HG02885 (cell line): ENCODE results near the gene FAIM2.

Source experiments
- ATAC-seq: cut with Tn5 transposase; IDR thresholded peaks from one replicate; pipeline ENCODE4 v1.9.1; 2021; ENCODE audit warnings: mild to moderate bottlenecking; ENCODE audit not compliant: unreplicated experiment, poor library complexity

Gene FAIM2

GRCh38 chr12:49941556-49942511, 38.1 kb upstream of the FAIM2 start:
- ATAC-seq, result no peak

- ATAC-seq, result no peak
Measured at GRCh38 chr12:49939707-49940106, 36.0 kb upstream of the FAIM2 start.

DNA sequence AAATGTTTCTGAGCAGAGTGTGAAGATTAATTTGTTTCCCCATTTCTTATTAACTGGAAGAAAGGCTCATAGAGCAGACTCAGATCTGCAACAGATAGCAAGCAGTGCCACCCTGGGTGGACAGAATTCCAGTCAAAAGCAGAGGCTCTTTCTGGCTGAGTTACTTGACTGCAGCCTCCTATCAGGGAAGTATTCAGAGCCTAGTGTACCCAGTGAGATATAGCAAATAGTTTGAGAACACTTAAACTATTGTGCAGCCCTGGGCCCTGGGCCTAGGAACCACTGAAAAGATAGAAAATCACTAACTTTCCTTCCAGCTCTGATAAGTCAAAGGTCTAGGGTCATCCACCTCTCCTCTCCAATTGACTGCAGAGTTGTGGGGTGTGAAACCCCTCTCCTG, 35.6 kb upstream of the FAIM2 start:
- no peak for ATAC-seq

DNA sequence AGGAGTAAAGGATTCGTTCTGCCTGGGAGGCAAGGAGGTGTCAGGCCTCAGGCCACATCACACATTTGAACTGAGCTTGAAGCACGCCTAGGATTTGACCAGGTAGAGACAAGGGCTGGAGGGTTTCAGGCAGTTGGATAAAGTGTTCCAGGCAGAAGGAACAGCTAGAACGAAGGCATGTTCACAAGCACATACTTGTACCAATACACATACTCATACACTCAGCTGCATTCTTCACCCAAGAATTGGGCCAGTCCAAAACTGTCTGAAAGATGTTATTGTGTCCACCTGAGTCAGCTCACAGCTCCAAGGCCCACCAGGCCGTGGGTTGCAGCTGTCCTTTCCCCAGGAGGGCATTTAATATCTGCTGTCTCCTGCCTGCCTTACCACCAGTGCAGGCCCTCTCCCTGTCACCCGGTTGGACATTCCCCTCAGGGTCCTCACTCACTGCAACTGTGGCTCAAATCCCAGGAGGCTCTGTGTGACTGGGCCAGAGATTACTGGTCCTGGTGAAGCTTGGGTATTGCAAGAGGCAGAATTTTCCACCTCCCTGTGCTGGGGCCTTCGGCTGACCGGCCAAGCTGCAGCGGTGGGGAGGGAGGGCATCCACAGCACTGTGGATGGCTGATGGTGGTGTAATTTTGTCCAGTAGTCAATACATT, 34.1 kb upstream of the FAIM2 start:
- ATAC-seq, result no peak

DNA sequence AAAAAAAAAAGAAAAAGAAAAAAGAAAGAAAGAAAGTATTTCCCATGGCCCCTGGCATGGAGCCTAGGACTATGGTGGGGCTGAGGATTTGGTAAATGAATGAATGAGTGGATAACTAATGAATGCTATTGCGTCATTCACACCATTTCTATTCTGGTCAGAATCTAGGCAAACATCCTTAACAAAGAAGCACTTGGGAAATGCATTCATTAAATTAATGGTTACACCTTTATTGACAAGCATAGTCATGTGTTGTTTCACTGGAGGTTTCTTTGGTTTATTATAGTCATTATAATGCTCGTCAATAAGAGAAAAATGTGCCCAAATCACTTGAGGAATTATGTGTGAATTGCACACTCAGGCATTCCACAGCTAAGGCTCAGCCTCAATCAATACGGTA, 33.2 kb upstream of the FAIM2 start:
- ATAC-seq, result no peak

DNA sequence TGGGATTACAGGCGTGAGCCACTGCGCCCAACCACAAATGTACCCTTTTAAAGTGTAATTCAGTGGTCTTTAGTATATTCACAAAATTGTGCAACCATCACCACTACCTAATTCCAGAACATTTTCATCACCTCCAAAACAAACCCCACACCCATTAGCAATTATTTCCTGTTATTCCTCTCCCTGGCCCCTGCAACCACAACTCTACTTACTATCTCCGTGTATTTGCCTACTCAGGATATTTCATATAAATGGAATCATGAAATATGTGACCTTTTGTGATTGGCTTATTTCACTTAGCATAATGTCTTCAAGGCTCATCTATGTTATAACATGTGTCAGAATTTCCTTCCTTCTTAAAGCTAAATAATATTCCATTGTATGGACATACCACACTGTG, 30.8 kb upstream of the FAIM2 start:
- no peak for ATAC-seq

- no peak for ATAC-seq
Measured at GRCh38 chr12:49933796-49934195, 30.1 kb upstream of the FAIM2 start.

DNA sequence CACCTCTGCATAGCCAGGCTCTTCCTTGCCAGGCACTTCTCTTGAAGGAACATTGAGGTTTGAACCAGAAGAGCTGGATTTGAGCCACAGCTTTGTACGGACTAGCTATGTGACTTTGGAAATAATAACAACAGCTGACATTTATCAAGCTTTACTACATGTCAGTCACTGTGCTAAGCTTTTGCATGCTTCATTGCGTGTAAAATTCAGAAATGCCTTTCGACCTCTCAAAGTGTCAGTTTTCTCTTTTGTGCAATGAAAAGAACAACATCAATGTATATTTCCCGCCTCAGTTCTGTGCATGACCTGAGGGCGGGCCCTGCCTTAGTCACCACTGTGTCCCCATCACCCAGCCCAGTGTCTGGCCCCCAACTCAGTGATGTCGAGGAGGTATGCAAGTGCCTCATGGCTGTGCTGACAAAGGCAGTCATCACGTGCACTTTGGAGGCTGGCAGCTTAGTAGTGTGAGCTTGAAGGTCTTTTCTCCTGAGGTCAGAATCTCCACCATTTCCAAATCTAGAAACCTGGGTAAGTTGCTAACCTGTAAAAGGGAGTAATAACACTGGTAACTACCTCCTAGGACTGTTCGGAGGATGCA, 28.9 kb upstream of the FAIM2 start:
- no peak for ATAC-seq

DNA sequence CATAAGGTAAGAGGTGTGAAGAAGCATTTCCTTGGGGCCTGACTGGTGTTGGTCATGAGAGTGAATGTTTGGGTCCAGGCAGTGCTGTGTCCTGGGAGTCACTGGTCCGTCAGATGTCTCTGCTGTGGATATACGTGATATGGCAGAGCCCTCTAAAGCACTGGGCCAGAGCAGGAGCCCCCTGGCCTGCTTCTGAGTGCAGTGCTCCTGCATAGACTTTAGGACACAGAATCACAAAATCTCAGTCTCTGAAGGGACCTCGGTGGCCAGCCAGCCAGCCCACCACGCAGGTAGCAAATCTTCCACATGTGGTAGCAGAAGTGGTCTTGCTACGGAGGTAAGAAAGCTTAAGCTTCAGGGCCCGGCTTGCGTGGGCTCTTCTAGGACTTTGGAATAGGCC, 28.3 kb upstream of the FAIM2 start:
- no peak for ATAC-seq

- ATAC-seq, result no peak
Measured at GRCh38 chr12:49930515-49931288, 27.0 kb upstream of the FAIM2 start.

DNA sequence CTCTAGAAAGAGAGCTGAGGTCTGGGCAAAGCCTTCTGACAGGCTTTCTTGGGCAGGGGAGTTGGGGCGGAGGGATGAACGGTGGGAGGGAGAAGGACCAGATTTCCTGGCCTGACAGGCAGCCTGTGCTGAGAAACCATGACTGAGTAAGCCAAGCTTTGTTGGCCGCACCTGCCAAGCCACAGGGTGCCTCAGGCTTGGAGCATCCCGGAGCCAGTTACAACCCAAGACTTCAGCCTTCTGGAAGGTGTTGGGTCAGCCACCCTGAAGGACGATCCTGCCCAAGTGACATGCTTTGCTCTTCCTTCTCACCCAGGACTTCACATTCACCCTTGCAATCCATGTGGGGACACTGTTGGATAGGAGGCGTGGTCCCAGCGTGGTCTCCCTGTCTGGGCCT, 25.9 kb upstream of the FAIM2 start:
- no peak for ATAC-seq

DNA sequence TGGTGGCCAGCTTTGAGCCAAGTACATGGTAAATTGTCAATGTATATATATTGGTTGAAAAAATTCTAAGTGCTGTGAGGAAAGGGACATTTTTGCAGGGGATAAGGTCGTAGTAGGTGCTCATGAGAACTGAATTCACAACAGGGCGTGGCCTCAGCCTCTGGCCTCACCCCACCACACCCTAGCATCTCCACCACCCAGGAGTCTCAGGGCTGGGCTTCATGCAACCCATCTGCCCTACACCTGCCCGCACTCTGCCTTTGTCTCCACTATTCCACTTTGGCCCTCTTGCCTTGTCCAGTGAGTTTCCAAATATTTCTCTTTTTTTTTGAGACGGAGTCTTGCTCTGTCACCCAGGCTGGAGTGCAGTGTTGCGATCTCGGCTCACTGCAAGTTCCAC, 24.8 kb upstream of the FAIM2 start:
- no peak for ATAC-seq

DNA sequence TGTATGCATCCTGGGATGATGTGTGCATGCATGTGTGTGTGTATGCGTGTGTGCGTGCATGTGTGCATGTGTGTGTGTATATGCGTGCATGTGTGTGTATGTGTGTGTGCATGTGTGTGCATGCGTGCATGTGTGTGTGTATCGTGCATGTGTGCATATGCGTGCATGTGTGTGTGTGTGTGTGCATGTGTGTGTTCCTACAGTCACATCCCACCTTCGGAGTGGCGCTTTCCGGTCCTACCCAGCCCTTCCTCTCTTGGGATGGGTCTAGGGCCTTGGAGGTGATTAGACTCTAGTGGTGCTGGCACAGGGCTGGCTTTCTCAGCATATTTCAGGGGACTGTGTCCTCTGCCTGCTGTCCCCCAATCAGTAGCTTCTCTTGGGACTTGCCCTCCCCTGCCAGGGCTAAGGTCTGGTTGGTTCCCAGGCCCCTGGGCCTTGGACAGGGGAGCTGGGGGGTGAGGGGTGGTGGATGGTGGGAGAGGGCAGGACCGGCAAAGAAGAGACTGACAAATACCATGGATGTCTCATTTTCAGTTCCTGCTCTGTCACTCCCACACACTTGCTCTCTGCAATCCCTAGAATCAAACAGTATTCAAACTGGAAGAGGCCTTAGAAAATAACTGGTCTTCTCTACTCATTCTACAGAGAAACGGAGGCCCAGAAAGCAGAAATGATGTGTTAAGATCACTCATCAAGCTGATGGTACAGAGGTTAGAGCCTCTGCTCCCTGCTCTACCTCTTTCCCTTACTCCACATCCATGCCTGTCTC, 21.9 kb upstream of the FAIM2 start:
- no peak for ATAC-seq

DNA sequence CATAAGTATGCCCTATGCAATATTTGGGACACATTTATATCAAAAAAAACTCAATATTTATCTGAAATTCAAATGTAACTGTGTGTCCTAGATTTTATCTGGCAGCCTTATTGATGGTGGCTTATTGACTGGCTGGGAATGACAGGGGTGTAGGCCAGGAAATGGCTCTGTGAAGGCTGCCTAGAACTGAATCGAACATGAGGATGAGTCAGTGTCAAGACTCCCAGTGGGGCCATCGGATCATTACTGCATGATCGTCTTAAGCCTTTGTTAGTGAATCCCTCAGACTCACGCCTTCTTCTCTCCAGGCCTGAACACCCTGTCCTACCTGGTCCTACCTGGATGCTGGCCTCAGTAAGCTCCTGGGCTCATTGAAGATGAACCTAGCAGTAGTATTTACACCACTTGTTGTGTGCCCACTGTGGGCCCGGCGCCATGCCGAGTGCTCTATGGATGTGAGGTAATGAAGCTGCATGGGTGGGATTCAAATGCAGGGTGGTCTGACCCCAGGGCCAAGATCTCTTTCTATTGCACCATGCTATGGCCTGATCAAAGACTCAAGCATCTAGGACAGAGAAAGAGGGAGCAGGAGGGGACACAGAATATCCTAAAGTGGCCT, 21.0 kb upstream of the FAIM2 start:
- ATAC-seq, result no peak

DNA sequence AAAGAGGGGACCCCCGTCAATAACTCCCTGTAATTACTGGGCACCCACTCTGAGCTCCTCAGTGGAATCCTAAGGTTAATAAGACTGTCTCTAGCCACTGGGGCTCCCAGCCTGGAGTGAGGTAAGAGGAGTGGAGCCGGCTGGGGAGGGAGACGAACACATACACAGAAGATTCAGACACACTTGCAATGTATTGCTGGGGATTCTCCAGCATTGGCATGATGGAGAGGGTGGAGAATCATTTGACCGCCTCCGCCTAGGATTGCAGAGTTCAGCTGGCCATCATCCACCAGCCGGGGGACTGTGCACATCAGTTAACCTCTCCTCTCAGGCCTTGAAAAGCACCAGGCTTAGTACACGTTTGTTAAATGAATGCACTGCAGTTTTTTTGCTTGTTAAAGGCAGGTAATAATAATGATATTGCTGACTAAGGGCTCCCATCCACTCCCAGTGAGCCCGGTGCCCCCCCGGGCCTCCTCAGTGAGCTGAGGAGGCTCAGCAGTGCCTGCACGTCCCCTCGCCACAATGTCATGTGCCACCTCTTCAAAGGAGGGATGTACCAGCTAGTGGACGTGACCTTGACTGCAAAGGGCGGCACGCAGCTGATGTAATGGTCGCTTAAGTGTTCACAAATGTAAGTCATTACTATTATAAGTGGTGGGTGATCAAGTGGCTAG, 20.3 kb upstream of the FAIM2 start:
- no peak for ATAC-seq

DNA sequence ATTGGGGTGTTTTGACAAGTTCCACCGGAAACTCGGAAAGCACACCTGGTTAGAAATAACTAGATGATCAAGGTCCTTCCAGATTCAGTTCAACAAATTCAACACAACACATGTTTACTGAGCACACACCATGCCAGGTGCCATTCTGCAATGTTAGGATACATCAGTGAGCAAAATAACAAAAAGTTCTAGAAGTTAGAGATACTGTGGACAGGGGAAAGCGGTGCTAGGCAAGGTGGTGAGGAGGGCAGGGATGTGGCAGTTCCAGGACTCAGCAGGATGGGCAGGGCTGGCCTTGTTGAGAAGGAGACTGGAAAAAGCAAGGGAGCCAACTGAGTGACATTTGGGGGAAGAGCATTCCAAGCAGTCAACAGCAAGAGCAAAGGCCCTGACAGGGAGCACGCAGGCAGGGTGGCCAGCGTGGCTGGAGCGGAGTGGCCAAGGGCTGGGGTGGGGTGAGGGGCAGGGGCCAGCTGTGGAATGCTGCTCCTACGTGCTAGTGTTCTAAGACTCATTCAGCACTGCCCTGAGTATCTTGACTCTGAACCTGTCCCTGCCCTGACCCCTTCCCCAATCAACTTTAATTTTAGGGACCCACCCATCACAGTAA, 19.4 kb upstream of the FAIM2 start:
- no peak for ATAC-seq

GRCh38 chr12:49922349-49923034, 18.8 kb upstream of the FAIM2 start:
- no peak for ATAC-seq

GRCh38 chr12:49921936-49922335, 18.2 kb upstream of the FAIM2 start:
- no peak for ATAC-seq
